CD8-positive, alpha-beta memory T cell (primary cell): Measurements from ENCODE around the gene TTYH1. TPM values are rescaled to one million over a fixed set of nuclear protein-coding genes. Genes with fewer than 3 reads are reported as not detected.
A peak's percentile ranks its signal among the peaks of the same experiment; 100 is the strongest.

Experiments used
- CTCF ChIA-PET: fragments of 350-600 bp; sonication (Branson Sonifier 250); formaldehyde crosslinking; loops from one replicate; lab custom pipeline; 2021; ENCODE audit warnings: antibody characterized with exemption; lab: Charles Lee
- POLR2A ChIA-PET: fragments of 350-600 bp; sonication (Branson Sonifier 250); formaldehyde crosslinking; loops from one replicate; lab custom pipeline; 2021; ENCODE audit warnings: antibody characterized with exemption; lab: Charles Lee
- DNase-seq, 5 donors: peaks; one replicate each; pipeline versions ENCODE4 v3.0.0 to v3.0.0-alpha.2; 2020 to 2022; ENCODE audit warnings: mixed read lengths in 1 of 5
- H3K27ac ChIP-seq: one replicate; pipeline ENCODE4 v1.7.0; 2013; ENCODE audit warnings: low read depth, mild to moderate bottlenecking, low read length, moderate library complexity
- H3K27me3 ChIP-seq: 2 replicates; pipeline ENCODE4 v1.7.0; 2013; ENCODE audit warnings: low read length, mild to moderate bottlenecking; ENCODE audit not compliant: insufficient read depth, poor library complexity, severe bottlenecking
- H3K36me3 ChIP-seq: 2 replicates; pipeline ENCODE4 v1.7.0; 2013; ENCODE audit warnings: mild to moderate bottlenecking, low read length, moderate library complexity; ENCODE audit not compliant: insufficient read depth
- H3K4me1 ChIP-seq: 2 replicates; pipeline ENCODE4 v1.7.0; 2013; ENCODE audit warnings: mild to moderate bottlenecking, low read length, moderate library complexity; ENCODE audit not compliant: insufficient read depth
- H3K4me3 ChIP-seq: 2 replicates; pipeline ENCODE4 v1.7.0; 2013; ENCODE audit warnings: mild to moderate bottlenecking, low read length
- H3K9me3 ChIP-seq: 2 replicates; pipeline ENCODE4 v1.7.0; 2013; ENCODE audit warnings: mild to moderate bottlenecking, low read length
- H3K27ac Mint-ChIP-seq, 8 donors: one replicate each; pipeline ENCODE4 v1.8.0; 2020 to 2021; ENCODE audit warnings: mixed read lengths in 8 of 8, mild to moderate bottlenecking in 6 of 8, inconsistent platforms in 3 of 8, moderate library complexity in 3 of 8
- H3K27me3 Mint-ChIP-seq, 2 donors: one replicate each; pipeline ENCODE4 v1.8.0; 2020 to 2021; ENCODE audit warnings: mixed read lengths in 2 of 2, mild to moderate bottlenecking in 1 of 2, moderate library complexity in 1 of 2
- H3K36me3 Mint-ChIP-seq, 3 donors: one replicate each; pipeline ENCODE4 v1.8.0; 2020 to 2021; ENCODE audit warnings: mixed read lengths in 3 of 3, inconsistent platforms in 1 of 3, mild to moderate bottlenecking in 1 of 3
- H3K4me1 Mint-ChIP-seq, 3 donors: one replicate each; pipeline ENCODE4 v1.8.0; 2020 to 2021; ENCODE audit warnings: mixed read lengths in 3 of 3, inconsistent platforms in 1 of 3, mild to moderate bottlenecking in 1 of 3
- H3K4me3 Mint-ChIP-seq, 7 donors: one replicate each; pipeline ENCODE4 v1.8.0; 2020 to 2021; ENCODE audit warnings: mixed read lengths in 7 of 7, mild to moderate bottlenecking in 6 of 7, moderate library complexity in 4 of 7, inconsistent platforms in 2 of 7
- H3K9me3 Mint-ChIP-seq, 5 donors: one replicate each; pipeline ENCODE4 v1.8.0; 2020 to 2022; ENCODE audit warnings: mixed read lengths in 5 of 5, mild to moderate bottlenecking in 3 of 5, moderate library complexity in 2 of 5, inconsistent platforms in 1 of 5
- polyA plus RNA-seq: library from polyadenylated mRNA; unstranded; fragments of 300-500 nt; fragmentation: Illumina TruSeq; gene quantifications from one replicate; pipeline ENCODE4 v1.2.3, GENCODE V29; 2021
- total RNA-seq, 2 experiments: library from RNA; stranded (reverse); gene quantifications; one replicate each; pipeline ENCODE4 v1.2.3, GENCODE V29; 2021

TTYH1 gene
- total and polyA plus RNA-seq, 3 experiments from 2014 or later: 0.66 TPM; not detected in 2

DNA sequence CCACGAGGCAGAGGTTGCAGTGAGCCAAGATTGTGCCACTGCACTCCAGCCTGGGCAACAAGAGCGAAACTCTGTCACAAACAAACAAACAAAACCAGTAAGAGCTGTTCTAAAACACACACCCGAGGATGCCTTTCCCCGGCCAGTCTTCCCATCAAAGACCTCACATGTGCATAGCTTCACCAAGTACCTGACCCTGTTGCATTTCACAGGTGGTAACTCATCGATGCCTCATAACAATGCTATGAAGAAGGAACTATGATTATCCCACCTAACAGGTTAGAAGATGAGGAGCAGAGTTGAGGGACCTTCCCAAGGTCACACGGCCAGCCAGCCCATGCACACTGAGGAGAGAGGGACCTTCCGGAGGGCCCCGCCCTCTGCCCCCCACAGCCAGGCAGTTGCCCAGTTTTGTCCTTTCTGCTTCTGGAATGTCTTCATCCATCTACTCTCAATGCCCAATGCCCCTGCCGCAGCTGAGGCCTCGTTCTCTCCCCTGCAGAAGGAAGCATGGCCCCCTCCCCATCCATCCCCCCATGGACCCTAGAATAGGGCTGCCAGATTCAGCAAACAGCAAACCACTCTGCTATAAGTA is 17.0 kb downstream of the TTYH1 start:
- peaks cover 0 to 2% (median 0%) of the 10 kb centered on the region in 3 donors for H3K36me3 Mint-ChIP-seq
- no peak overlapping the region for H3K4me3 ChIP-seq
- H3K4me1 ChIP-seq: peaks cover 11% of the 10 kb centered on the region
- CTCF ChIA-PET: interaction anchor here (1.2 kb wide), 1 partner anchor 12 kb away, joined by 3 read pairs; no protein-coding TSS in a partner anchor
- H3K9me3 ChIP-seq: no peaks in the 10 kb centered on the region
- peak overlapping the region in 2 of 8 donors; percentile 12 to 63 for H3K27ac Mint-ChIP-seq
- H3K4me1 Mint-ChIP-seq: peaks cover 10 to 36% (median 20%) of the 10 kb centered on the region in 3 donors
- no peaks in the 10 kb centered on the region for H3K9me3 Mint-ChIP-seq
- H3K36me3 ChIP-seq: no peaks in the 10 kb centered on the region
- H3K27me3 Mint-ChIP-seq: peaks cover 10 to 13% of the 10 kb centered on the region in 2 donors
- POLR2A ChIA-PET: interaction anchor here (0.6 kb wide), 1 partner anchor 11 kb away, joined by 3 read pairs; no protein-coding TSS in a partner anchor
- no peak overlapping the region for H3K4me3 Mint-ChIP-seq
- H3K27ac ChIP-seq: no peak overlapping the region
- H3K27me3 ChIP-seq: no peaks in the 10 kb centered on the region
- no peak for DNase-seq

DNA sequence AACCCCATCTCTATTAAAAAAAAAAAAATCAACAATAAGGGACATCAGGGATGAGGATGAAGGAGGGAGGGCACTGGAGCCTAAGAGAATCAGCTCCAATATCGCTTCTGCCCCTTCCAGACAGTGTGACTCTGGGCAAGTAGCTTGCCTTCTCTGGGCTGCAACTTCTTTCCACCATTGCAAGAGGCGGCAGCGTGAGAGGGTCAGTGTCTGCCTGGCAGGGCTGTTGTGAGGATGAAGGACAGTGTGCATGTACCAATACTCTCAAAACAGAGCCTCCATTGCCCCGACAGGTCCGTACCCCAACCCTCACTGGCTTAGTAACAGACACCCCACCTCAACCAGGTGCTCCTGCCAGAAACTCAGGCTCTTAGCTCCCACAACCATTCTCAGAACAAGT is 18.4 kb downstream of the TTYH1 start:
- Mint-ChIP-seq H3K36me3 (peaks cover 0 to 8% (median 0%) of the 10 kb centered on the region in 3 donors), H3K4me3 (no peak overlapping the region), H3K4me1 (peaks cover 10 to 43% (median 20%) of the 10 kb centered on the region in 3 donors), H3K27me3 (peaks cover 6 to 7% of the 10 kb centered on the region in 2 donors), H3K27ac (peak overlapping the region in 2 of 8 donors; percentile 43 to 58), H3K9me3 (no peaks in the 10 kb centered on the region)
- Histone ChIP-seq H3K9me3 (no peaks in the 10 kb centered on the region), H3K27me3 (no peaks in the 10 kb centered on the region), H3K36me3 (no peaks in the 10 kb centered on the region), H3K4me1 (peaks cover 11% of the 10 kb centered on the region), H3K4me3 (no peak overlapping the region), H3K27ac (no peak overlapping the region)
- CTCF ChIA-PET: interaction anchor here (0.7 to 1.3 kb wide), 3 partner anchors 13 to 29 kb away, joined by 3 read pairs; no protein-coding TSS in a partner anchor
- POLR2A ChIA-PET: no interaction called here
- no peak for DNase-seq

DNA sequence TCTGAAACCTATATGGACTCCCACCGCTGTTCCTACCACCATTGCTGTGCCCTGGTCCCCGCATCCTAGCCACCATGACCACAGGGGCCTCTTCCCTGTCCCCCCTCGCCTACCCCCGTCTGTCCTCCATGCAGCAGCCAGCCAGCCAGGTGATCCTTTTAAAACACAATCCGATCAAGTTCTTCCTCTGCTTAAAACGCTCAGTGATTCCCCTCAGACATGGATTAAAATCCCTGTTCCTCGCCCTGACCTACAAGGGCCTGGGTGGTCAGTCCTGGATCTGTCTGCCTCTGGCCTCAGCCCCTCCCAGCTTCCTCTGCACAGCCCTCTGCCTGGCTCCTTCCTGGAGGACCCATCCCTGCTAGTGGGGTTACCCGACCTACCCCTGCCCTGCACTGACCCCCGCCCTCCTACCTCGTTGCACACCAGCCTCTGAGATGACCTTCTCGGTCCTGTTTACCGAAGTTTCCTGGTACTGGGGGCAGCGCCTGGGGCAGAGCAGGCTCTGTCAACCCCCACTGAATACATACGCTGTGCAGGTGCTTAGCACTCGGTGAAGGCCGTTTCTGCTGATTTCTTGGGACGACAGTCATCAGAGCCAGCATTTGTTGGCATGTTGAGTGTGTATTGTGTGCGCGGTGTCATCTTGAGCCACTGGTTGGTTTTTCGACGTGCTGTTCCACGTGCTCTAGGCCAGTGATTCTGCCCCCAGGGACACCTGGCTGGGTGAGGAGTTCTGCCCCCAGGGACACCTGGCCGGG is 19.0 kb downstream of the TTYH1 start:
- POLR2A ChIA-PET: interaction anchor here (1.2 kb wide), 1 partner anchor 14 kb away, joined by 4 read pairs; no protein-coding TSS in a partner anchor
- H3K4me3 ChIP-seq: no peak overlapping the region
- H3K4me1 ChIP-seq: peaks cover 11% of the 10 kb centered on the region
- H3K9me3 ChIP-seq: no peaks in the 10 kb centered on the region
- DNase-seq: no peak
- no peaks in the 10 kb centered on the region for H3K27me3 ChIP-seq
- H3K4me1 Mint-ChIP-seq: peaks cover 10 to 43% (median 20%) of the 10 kb centered on the region in 3 donors
- no peaks in the 10 kb centered on the region for H3K36me3 ChIP-seq
- no peaks in the 10 kb centered on the region for H3K9me3 Mint-ChIP-seq
- H3K27ac ChIP-seq: no peak overlapping the region
- peak overlapping the region in 1 of 7 donors; percentile 67 for H3K4me3 Mint-ChIP-seq
- peaks cover 2 to 3% of the 10 kb centered on the region in 2 donors for H3K27me3 Mint-ChIP-seq
- H3K27ac Mint-ChIP-seq: peak overlapping the region in 2 of 8 donors; percentile 43 to 58
- peaks cover 0 to 14% (median 2%) of the 10 kb centered on the region in 3 donors for H3K36me3 Mint-ChIP-seq
- CTCF ChIA-PET: interaction anchor here (0.7 to 1.3 kb wide), 2 partner anchors 14 to 29 kb away, joined by 3 read pairs; no protein-coding TSS in a partner anchor

DNA sequence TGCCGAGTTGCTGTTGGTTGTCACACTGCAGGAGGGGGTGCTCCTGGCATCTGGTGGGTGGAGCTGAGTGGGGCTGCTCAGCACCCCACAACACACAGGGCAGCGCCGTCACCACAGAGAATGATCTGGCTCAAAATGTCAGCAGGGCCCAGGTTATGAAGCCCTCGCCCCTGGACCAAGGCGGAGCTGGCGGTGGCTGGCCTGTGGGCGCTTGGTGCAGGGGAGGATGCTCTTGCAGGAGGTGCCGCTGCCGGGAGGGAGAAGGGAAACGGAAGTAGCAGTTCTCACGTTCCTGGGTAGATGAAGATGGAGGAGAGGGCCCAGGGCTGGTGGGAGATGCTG is 19.6 kb downstream of the TTYH1 start:
- H3K4me3 Mint-ChIP-seq: peak overlapping the region in 1 of 7 donors; percentile 67
- no peak for DNase-seq
- peaks cover 10 to 43% (median 20%) of the 10 kb centered on the region in 3 donors for H3K4me1 Mint-ChIP-seq
- no peaks in the 10 kb centered on the region for H3K9me3 ChIP-seq
- no peaks in the 10 kb centered on the region for H3K27me3 ChIP-seq
- H3K27me3 Mint-ChIP-seq: peaks cover 0 to 3% of the 10 kb centered on the region in 2 donors
- H3K27ac Mint-ChIP-seq: peak overlapping the region in 4 of 8 donors; percentile 24 to 48 (median 29)
- ChIA-PET POLR2A (interaction anchor here (1.2 kb wide), 1 partner anchor 14 kb away, joined by 4 read pairs; no protein-coding TSS in a partner anchor), CTCF (no interaction called here)
- no peak overlapping the region for H3K4me3 ChIP-seq
- no peaks in the 10 kb centered on the region for H3K9me3 Mint-ChIP-seq
- H3K27ac ChIP-seq: no peak overlapping the region
- peaks cover 11% of the 10 kb centered on the region for H3K4me1 ChIP-seq
- no peaks in the 10 kb centered on the region for H3K36me3 ChIP-seq
- H3K36me3 Mint-ChIP-seq: peaks cover 0 to 16% (median 2%) of the 10 kb centered on the region in 3 donors

DNA sequence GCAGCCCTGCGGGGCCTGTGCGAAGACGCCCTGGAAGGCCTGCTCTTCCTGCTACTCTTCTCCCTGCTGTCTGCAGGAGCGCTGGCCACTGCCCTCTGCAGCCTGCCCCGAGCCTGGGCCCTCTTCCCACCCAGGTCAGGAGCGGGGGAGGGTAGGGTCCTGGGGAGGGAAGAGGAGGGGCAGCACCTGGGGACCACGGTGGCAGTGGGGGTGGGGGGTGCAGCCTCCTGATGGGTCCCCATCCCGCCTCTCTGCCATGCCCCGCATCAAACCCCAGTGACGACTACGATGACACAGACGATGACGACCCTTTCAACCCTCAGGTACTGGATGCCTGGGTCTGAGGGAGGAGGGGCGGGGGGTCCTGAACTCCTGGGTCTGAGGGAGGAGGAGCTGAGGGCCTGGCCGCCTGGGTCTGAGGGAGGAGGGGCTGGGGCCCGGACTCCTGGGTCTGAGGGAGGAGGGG is 20.3 kb downstream of the TTYH1 start:
- Histone ChIP-seq H3K27ac (no peak overlapping the region), H3K4me1 (peaks cover 5% of the 10 kb centered on the region), H3K4me3 (no peak overlapping the region), H3K36me3 (no peaks in the 10 kb centered on the region), H3K9me3 (no peaks in the 10 kb centered on the region), H3K27me3 (no peaks in the 10 kb centered on the region)
- DNase-seq: no peak
- Mint-ChIP-seq H3K36me3 (peaks cover 0 to 20% (median 2%) of the 10 kb centered on the region in 3 donors), H3K4me3 (no peak overlapping the region), H3K27me3 (peaks cover 0 to 3% of the 10 kb centered on the region in 2 donors), H3K9me3 (no peaks in the 10 kb centered on the region), H3K4me1 (peaks cover 10 to 43% (median 22%) of the 10 kb centered on the region in 3 donors), H3K27ac (no peak overlapping the region)
- CTCF ChIA-PET: no interaction called here
- POLR2A ChIA-PET: interaction anchor here (1.2 kb wide), 1 partner anchor 13 kb away, joined by 4 read pairs; no protein-coding TSS in a partner anchor

DNA sequence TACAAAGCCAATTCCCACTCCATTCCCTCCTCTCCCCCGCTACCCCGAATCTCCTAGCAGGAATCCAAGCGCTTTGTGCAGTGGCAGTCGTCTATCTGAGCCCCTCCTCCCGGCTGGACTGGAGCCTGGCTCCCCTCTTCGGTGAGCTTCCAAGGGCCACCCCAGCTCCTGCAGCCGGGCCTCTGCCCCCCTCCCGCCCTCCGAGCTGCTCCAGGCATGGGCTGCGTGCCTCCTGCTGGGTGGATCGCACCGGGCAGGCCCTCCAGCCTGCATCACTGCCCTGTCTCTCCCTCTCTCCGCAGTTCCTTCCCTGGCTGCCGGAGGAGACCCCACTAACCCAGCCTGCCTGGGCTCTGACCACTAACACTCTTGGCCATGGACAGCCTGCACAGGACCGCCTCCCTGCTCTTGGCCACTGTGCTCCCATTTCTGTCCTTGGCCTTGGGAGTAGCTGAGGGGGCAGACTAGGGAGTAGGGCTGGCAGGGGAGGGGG is 20.8 kb downstream of the TTYH1 start:
- no peaks in the 10 kb centered on the region for H3K27me3 ChIP-seq
- DNase-seq: no peak
- H3K36me3 ChIP-seq: no peaks in the 10 kb centered on the region
- ChIA-PET CTCF (interaction anchor here (1.0 kb wide), 1 partner anchor 170 kb away, joined by 3 read pairs; no protein-coding TSS in a partner anchor), POLR2A (no interaction called here)
- H3K27ac ChIP-seq: no peak overlapping the region
- Mint-ChIP-seq H3K27ac (no peak overlapping the region), H3K4me3 (no peak overlapping the region), H3K36me3 (peaks cover 0 to 23% (median 2%) of the 10 kb centered on the region in 3 donors), H3K4me1 (peaks cover 8 to 43% (median 23%) of the 10 kb centered on the region in 3 donors), H3K9me3 (no peaks in the 10 kb centered on the region), H3K27me3 (peaks cover 0 to 1% of the 10 kb centered on the region in 2 donors)
- no peak overlapping the region for H3K4me3 ChIP-seq
- H3K9me3 ChIP-seq: no peaks in the 10 kb centered on the region
- H3K4me1 ChIP-seq: peaks cover under 1% of the 10 kb centered on the region

DNA sequence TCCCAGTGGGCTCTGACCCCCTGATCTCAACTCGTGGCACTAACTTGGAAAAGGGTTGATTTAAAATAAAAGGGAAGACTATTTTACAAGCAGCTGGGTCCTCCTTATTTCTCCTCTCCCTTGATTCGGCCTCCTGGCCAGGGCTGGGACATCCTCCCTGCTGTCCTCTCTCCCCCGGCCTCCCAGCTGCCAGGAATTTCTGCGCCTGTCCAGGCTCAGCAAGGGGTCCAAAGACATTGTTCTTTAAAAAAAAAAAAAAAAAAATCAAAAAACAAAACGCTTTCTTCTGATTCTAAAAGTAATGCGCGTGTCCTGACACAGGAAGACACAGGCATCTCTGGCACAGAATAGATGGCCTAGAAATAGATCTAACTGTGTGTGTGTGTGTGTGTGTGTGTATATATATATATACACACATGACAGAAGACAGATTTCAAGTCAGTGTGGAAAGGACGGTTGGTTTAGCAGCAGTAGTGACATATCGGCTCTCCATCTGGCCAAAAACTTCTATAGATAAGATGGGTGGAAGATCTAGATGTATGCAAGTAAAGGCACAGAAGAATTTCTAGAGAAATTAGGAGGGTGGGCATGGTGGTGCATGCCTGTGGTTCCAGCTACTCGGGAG is 21.5 kb downstream of the TTYH1 start:
- Histone ChIP-seq H3K27me3 (no peaks in the 10 kb centered on the region), H3K4me1 (no peaks in the 10 kb centered on the region), H3K27ac (no peak overlapping the region), H3K4me3 (no peak overlapping the region), H3K9me3 (no peaks in the 10 kb centered on the region), H3K36me3 (no peaks in the 10 kb centered on the region)
- no peak overlapping the region for H3K4me3 Mint-ChIP-seq
- H3K27me3 Mint-ChIP-seq: no peaks in the 10 kb centered on the region
- ChIA-PET POLR2A (no interaction called here), CTCF (interaction anchor here (1.0 kb wide), 1 partner anchor 170 kb away, joined by 3 read pairs; no protein-coding TSS in a partner anchor)
- no peak for DNase-seq
- H3K4me1 Mint-ChIP-seq: peaks cover 7 to 39% (median 20%) of the 10 kb centered on the region in 3 donors
- H3K9me3 Mint-ChIP-seq: no peaks in the 10 kb centered on the region
- no peak overlapping the region for H3K27ac Mint-ChIP-seq
- H3K36me3 Mint-ChIP-seq: peaks cover 0 to 24% (median 2%) of the 10 kb centered on the region in 3 donors
